Ecto neural progenitor cell (in vitro differentiated cells): ENCODE measurements around the gene INTS11.

Experiments
- DNase-seq: peaks from one replicate; pipeline ENCODE4 v3.0.0-alpha.2; 2018; ENCODE audit warnings: low spot score

INTS11 gene

GRCh38 chr1:1262758-1263157 lies 61.7 kb downstream of the INTS11 start:
- DNase-seq = no peak

- no peak for DNase-seq
These were observed 62.4 kb downstream of the INTS11 start for GRCh38 chr1:1262071-1262470.
